WTC11 (cell line): ENCODE data around the gene TMEM178B. TPM values are rescaled to one million over a fixed set of nuclear protein-coding genes. Genes with fewer than 3 reads are reported as not detected.

Experiments used
- ATAC-seq: fragments of 200-7000 bp; cut with Tn5 transposase; 2 replicates; pipeline ENCODE4 v1.10.0; 2021; ENCODE audit warnings: mild to moderate bottlenecking, moderate library complexity
- CTCF ChIA-PET: fragments of 300-600 bp; sonication (Branson Sonifier 250); formaldehyde crosslinking; loops from one replicate; lab custom pipeline; 2021; ENCODE audit warnings: antibody characterized with exemption; lab: Charles Lee
- POLR2A ChIA-PET: fragments of 350-600 bp; sonication (Branson Sonifier 250); formaldehyde crosslinking; loops from one replicate; lab custom pipeline; 2021; ENCODE audit warnings: antibody characterized with exemption; lab: Charles Lee
- DNase-seq: peaks from one replicate; pipeline ENCODE4 v3.0.0; 2021; ENCODE audit warnings: low spot score
- H3K27ac Mint-ChIP-seq: 2 replicates; pipeline ENCODE4 v1.8.0; 2021; ENCODE audit warnings: mixed read lengths
- H3K27me3 Mint-ChIP-seq: 2 replicates; pipeline ENCODE4 v1.8.0; 2021; ENCODE audit warnings: low read depth, mild to moderate bottlenecking, moderate library complexity, mixed read lengths
- H3K36me3 Mint-ChIP-seq: 2 replicates; pipeline ENCODE4 v1.8.0; 2021; ENCODE audit warnings: mixed read lengths
- H3K4me1 Mint-ChIP-seq: 2 replicates; pipeline ENCODE4 v1.8.0; 2022; ENCODE audit warnings: mixed read lengths
- H3K4me3 Mint-ChIP-seq: 2 replicates; pipeline ENCODE4 v1.8.0; 2021; ENCODE audit warnings: mild to moderate bottlenecking, moderate library complexity, mixed read lengths
- H3K9me3 Mint-ChIP-seq: 2 replicates; pipeline ENCODE4 v1.8.0; 2021; ENCODE audit warnings: mixed read lengths
- ATF2 ChIP-seq: sonication (generic); formaldehyde crosslinking; IDR thresholded peaks from 2 replicates; pipeline ENCODE4 v1.8.1; 2022; ENCODE audit warnings: low read depth, missing genetic modification reagents, borderline replicate concordance
- CDX4 ChIP-seq: fragments of 250-450 bp; sonication (Bioruptor Pico); IDR thresholded peaks from 2 replicates; pipeline ENCODE4 v1.9.0; 2021; ENCODE audit warnings: moderate library complexity, mild to moderate bottlenecking, inconsistent platforms, borderline replicate concordance
- CREB1 ChIP-seq: sonication (generic); formaldehyde crosslinking; IDR thresholded peaks from 2 replicates; pipeline ENCODE4 v1.8.0; 2023; ENCODE audit warnings: mild to moderate bottlenecking, missing genetic modification reagents
- E2F5 ChIP-seq: sonication (generic); formaldehyde crosslinking; IDR thresholded peaks from 2 replicates; pipeline ENCODE4 v1.8.1; 2022; ENCODE audit warnings: mild to moderate bottlenecking, moderate library complexity, missing genetic modification reagents
- ESRRA ChIP-seq: sonication (generic); formaldehyde crosslinking; IDR thresholded peaks from 2 replicates; pipeline ENCODE4 v1.8.1; 2022; ENCODE audit warnings: mild to moderate bottlenecking, missing genetic modification reagents, borderline replicate concordance
- FOXK1 ChIP-seq: sonication (generic); formaldehyde crosslinking; IDR thresholded peaks from 2 replicates; pipeline ENCODE4 v1.8.0; 2022; ENCODE audit warnings: mild to moderate bottlenecking, moderate library complexity, missing genetic modification reagents
- IRF1 ChIP-seq: sonication (generic); formaldehyde crosslinking; IDR thresholded peaks from 2 replicates; pipeline ENCODE4 v1.8.0; 2023; ENCODE audit warnings: missing genetic modification reagents
- MYBL2 ChIP-seq: sonication (generic); formaldehyde crosslinking; IDR thresholded peaks from 2 replicates; pipeline ENCODE4 v1.8.1; 2023; ENCODE audit warnings: mild to moderate bottlenecking, moderate library complexity, missing genetic modification reagents
- OVOL2 ChIP-seq: fragments of 250-450 bp; sonication (Bioruptor Pico); IDR thresholded peaks from 2 replicates; pipeline ENCODE4 v1.9.0; 2021; ENCODE audit warnings: mild to moderate bottlenecking, borderline replicate concordance
- SMAD3 ChIP-seq: sonication (generic); formaldehyde crosslinking; IDR thresholded peaks from 2 replicates; pipeline ENCODE4 v1.8.0; 2022; ENCODE audit warnings: missing genetic modification reagents, mild to moderate bottlenecking, borderline replicate concordance
- SP1 ChIP-seq: sonication (generic); formaldehyde crosslinking; conservative IDR thresholded peaks from 2 replicates; pipeline ENCODE4 v1.8.1; 2022; ENCODE audit warnings: missing genetic modification reagents
- STAT6 ChIP-seq: sonication (generic); formaldehyde crosslinking; conservative IDR thresholded peaks from 2 replicates; pipeline ENCODE4 v1.8.1; 2023; ENCODE audit warnings: mild to moderate bottlenecking, low read depth, missing genetic modification reagents, moderate library complexity
- TCF7 ChIP-seq: sonication (generic); formaldehyde crosslinking; IDR thresholded peaks from 2 replicates; pipeline ENCODE4 v1.8.0; 2022; ENCODE audit warnings: mild to moderate bottlenecking, low read depth, missing genetic modification reagents, moderate library complexity
- ZBTB21 ChIP-seq: sonication (generic); formaldehyde crosslinking; IDR thresholded peaks from 2 replicates; pipeline ENCODE4 v1.8.1; 2023; ENCODE audit warnings: mild to moderate bottlenecking, missing genetic modification reagents, borderline replicate concordance
- ZNF396 ChIP-seq: fragments of 250-450 bp; sonication (Bioruptor Pico); IDR thresholded peaks from 2 replicates; pipeline ENCODE4 v1.8.0; 2021; ENCODE audit warnings: mild to moderate bottlenecking, moderate library complexity, borderline replicate concordance
- ZNF425 ChIP-seq: fragments of 250-450 bp; sonication (Bioruptor Pico); conservative IDR thresholded peaks from 2 replicates; pipeline ENCODE4 v1.9.0; 2021; ENCODE audit warnings: mild to moderate bottlenecking
- total RNA-seq: library from RNA; stranded (reverse); gene quantifications from 3 replicates; pipeline ENCODE4 v1.2.3, GENCODE V29; 2021

Gene TMEM178B
- total RNA-seq, 1 experiment from 2014 or later = 20.4 TPM

- no peaks in the 10 kb centered on the region for H3K9me3 Mint-ChIP-seq
- DNase-seq (no peak), ATAC-seq (no peak)
- no peak for TF ChIP-seq SMAD3 (CRISPR knock-in tag)
- ChIA-PET CTCF (interaction anchor here (1.3 kb wide), 1 partner anchor 392 kb away, joined by 4 read pairs; no protein-coding TSS in a partner anchor), POLR2A (no interaction called here)
- no peaks in the 10 kb centered on the region for H3K27me3 Mint-ChIP-seq
- H3K4me3 Mint-ChIP-seq = no peak overlapping the region
- no peak overlapping the region for H3K27ac Mint-ChIP-seq
- no peaks in the 10 kb centered on the region for H3K36me3 Mint-ChIP-seq
- H3K4me1 Mint-ChIP-seq = peaks cover 32% of the 10 kb centered on the region
Observed at GRCh38 chr7:141463986-141464385, 390.1 kb downstream of the TMEM178B start.

- Mint-ChIP-seq H3K27ac (no peak overlapping the region), H3K4me1 (peaks cover 32% of the 10 kb centered on the region), H3K4me3 (no peak overlapping the region), H3K9me3 (no peaks in the 10 kb centered on the region), H3K27me3 (no peaks in the 10 kb centered on the region), H3K36me3 (no peaks in the 10 kb centered on the region)
- no peak for TF ChIP-seq IRF1
- TF ChIP-seq MYBL2 (CRISPR knock-in tag) = no peak
- TF ChIP-seq CDX4 = no peak
- ATAC-seq (no peak), DNase-seq (no peak)
- ChIA-PET POLR2A (no interaction called here), CTCF (no interaction called here)
Observed at GRCh38 chr7:141464551-141464950, 390.7 kb downstream of the TMEM178B start.

- ChIA-PET CTCF (interaction anchor here (0.6 kb wide), 1 partner anchor 36 kb away, joined by 3 read pairs; no protein-coding TSS in a partner anchor), POLR2A (no interaction called here)
- DNase-seq = no peak
- Mint-ChIP-seq H3K27ac (no peak overlapping the region), H3K27me3 (no peaks in the 10 kb centered on the region), H3K4me1 (peaks cover 20% of the 10 kb centered on the region), H3K9me3 (no peaks in the 10 kb centered on the region), H3K4me3 (no peak overlapping the region), H3K36me3 (peaks cover 3% of the 10 kb centered on the region)
- ATAC-seq = no peak
- TF ChIP-seq IRF1 (no peak), CREB1 (CRISPR knock-in tag) (no peak), TCF7 (CRISPR knock-in tag) (no peak), ESRRA (CRISPR knock-in tag) (no peak), STAT6 (CRISPR knock-in tag) (no peak), ZNF396 (CRISPR knock-in tag) (no peak), ZBTB21 (CRISPR knock-in tag) (no peak), SP1 (CRISPR knock-in tag) (no peak), FOXK1 (CRISPR knock-in tag) (no peak), OVOL2 (CRISPR knock-in tag) (no peak), ATF2 (CRISPR knock-in tag) (no peak), CDX4 (no peak), E2F5 (CRISPR knock-in tag) (no peak), ZNF425 (CRISPR knock-in tag) (no peak)
Observed at GRCh38 chr7:141466151-141466904, 392.5 kb downstream of the TMEM178B start.
